ENCODE data around the gene OR4D2.

GRCh38 chr17:58170622-58171021, 3.8 kb downstream of the OR4D2 start:
- TF ChIP-seq CTCF (IDR thresholded peaks at IDR 0.05; ENCODE audit: control extremely low read depth in 1 of 3, insufficient read depth in 1 of 3, low read depth in 1 of 3, low read length in 3 of 3) (no peak), POLR2AphosphoS5 (IDR thresholded peaks at IDR 0.05; ENCODE audit: low read depth, low read length) (no peak), GABPA (IDR thresholded peaks at IDR 0.05; ENCODE audit: borderline replicate concordance, insufficient read depth, low read length) (no peak), HDAC2 (IDR thresholded peaks at IDR 0.05; ENCODE audit: borderline replicate concordance in 1 of 2, low read depth in 2 of 2, low read length in 2 of 2) (no peak), KDM1A (IDR thresholded peaks at IDR 0.05; ENCODE audit: borderline replicate concordance, low read length) (no peak), ATF2 (IDR thresholded peaks at IDR 0.05; ENCODE audit: low read length) (no peak), SAP30 (IDR thresholded peaks at IDR 0.05; ENCODE audit: insufficient read depth, insufficient replicate concordance, low read length) (no peak), TAF7 (optimal IDR thresholded peaks at IDR 0.05; ENCODE audit: borderline replicate concordance, low read depth, low read length) (no peak), JUN (IDR thresholded peaks at IDR 0.05; ENCODE audit: low read depth, low read length) (no peak)
